Gastrocnemius medialis (tissue), 4 donors: Measurements from ENCODE around the gene PTTG1IP.

Experiments
- CTCF ChIP-seq, 5 experiments: fragments of 450-650 bp in 3 of 5; fragments of 200-600 bp in 2 of 5; sonication (generic) in 2 of 5; IDR thresholded peaks in 4 of 5; conservative IDR thresholded peaks in 1 of 5; 1 replicate in 4 of 5; 2 replicates in 1 of 5; pipeline ENCODE4 v1.5.1; 2016 to 2019; ENCODE audit warnings: antibody characterized with exemption in 5 of 5, mild to moderate bottlenecking in 3 of 5, moderate library complexity in 3 of 5
- POLR2A ChIP-seq, 2 donors: fragments of 450-650 bp; IDR thresholded peaks; one replicate each; pipeline ENCODE4 v1.6.1; 2017; ENCODE audit warnings: antibody characterized with exemption in 2 of 2, mild to moderate bottlenecking in 2 of 2, moderate library complexity in 2 of 2

- TF ChIP-seq CTCF (IDR thresholded peaks at IDR 0.05 in 4 of 5, conservative IDR thresholded peaks at IDR 0.05 in 1 of 5) (no peak), POLR2A (IDR thresholded peaks at IDR 0.05) (no peak)
Measured at GRCh38 chr21:44916965-44917364, 43.5 kb upstream of the PTTG1IP start.
